Stimulated activated CD8-positive, alpha-beta memory T cell treated with anti-CD3 and anti-CD28 coated beads, Interleukin-7, amount 100 ng/mL, for 24 hours (primary cell): ENCODE data around the gene RARB.

Source experiments
- DNase-seq: peaks from one replicate; pipeline ENCODE4 v3.0.0-alpha.2; 2020; ENCODE audit warnings: low read depth

The RARB gene

DNA sequence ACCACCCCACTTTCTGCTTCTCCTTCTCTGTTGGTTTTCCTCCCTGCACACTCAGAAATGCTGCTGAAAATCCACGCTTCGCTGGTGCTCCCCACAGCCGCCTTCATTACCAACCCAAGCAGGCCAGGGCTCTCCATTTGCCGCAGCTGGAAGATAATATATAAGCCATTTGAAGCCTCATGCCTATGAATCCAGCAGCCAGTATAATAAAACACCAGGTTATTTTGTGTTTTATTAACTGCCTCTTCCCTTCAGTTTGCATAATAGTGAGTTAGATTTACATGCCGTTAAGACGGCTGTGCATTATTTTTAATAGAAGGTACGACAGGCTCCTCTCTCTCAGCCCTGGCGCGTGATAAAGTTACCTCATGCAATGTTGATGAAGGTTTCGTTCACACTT is 150.0 kb downstream of the RARB start:
- DNase-seq: no peak

DNA sequence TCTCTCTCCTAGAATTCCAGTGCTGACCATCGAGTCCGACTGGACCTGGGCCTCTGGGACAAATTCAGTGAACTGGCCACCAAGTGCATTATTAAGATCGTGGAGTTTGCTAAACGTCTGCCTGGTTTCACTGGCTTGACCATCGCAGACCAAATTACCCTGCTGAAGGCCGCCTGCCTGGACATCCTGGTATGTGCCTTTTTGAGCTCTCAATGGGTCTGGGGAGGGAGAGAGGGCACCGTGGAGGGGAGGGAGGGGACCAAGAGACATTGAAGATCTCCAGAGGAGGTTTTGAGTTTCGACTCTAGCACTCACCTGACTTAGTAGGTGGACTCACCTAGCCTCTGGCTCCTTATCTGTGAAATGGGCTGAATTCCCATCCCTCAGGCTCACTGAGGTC is 152.5 kb downstream of the RARB start:
- DNase-seq: no peak

GRCh38 chr3:25581335-25581734 is 153.3 kb downstream of the RARB start:
- DNase-seq: no peak

DNA sequence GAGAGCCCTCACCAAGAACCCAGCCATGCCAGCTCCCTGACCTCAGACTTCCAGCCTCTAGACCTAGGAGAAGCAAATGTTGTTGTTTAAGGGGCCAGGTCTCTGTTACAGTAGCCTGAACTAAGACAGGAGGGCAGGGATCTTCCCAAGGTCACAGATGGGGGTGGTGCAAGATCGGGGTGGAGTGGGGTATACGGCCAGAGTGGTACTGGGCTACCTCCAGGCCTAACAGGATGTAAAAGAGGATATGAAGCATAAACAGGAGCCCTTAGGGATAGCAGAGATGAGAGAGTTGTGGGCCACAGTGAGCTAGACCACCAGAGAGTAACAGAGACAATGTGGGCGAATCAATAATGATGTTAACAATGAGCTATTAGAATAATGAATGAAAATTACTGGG is 153.8 kb downstream of the RARB start:
- no peak for DNase-seq

GRCh38 chr3:25582242-25582641 is 154.2 kb downstream of the RARB start:
- DNase-seq: no peak

- DNase-seq: no peak
Measured at GRCh38 chr3:25583343-25583742, 155.3 kb downstream of the RARB start.

- no peak for DNase-seq
Measured at GRCh38 chr3:25584011-25584789, 156.1 kb downstream of the RARB start.

GRCh38 chr3:25585361-25586166 is 157.5 kb downstream of the RARB start:
- DNase-seq: no peak

- DNase-seq: no peak
Measured at GRCh38 chr3:25586167-25586505, 158.1 kb downstream of the RARB start.

DNA sequence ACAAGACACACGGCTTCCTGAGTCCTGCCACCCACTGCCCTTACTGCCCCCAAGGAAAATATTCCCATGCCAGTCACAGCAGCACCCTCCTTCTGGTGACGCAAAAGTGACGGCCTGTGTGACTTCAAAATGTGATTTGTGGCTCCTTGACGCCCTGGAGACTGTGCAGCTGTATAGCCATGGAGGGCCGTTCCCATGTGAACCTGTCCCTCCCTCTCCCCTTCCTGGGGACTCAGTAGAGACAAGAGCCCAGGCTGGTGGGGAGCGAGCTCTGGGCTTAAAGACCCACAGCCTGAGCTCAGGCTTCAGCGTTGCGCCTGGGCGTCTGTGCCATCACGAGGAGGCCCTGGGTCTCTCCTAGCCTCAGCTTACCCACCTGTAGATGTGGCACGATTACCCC is 158.5 kb downstream of the RARB start:
- no peak for DNase-seq

DNA sequence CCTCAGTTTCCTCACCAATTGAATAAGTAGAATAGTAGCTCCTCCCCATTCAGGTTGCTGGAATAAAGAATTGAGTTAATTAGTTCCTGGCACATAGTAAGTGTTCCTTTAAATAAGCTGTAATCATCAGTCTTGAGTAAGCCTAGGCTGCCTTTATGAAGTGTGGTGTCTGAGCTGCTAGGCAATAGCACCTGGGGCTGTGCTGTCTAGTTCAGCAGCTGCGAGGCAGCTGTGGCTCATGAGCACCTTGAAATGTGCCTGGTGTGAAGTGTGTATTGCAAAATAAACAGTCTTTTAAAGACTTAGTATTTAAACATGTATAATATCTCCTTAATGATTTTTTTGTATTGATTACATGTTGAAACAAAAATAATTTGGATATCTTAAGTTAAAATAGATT is 159.0 kb downstream of the RARB start:
- DNase-seq: no peak

GRCh38 chr3:25587526-25587925 is 159.5 kb downstream of the RARB start:
- no peak for DNase-seq

- no peak for DNase-seq
Measured at GRCh38 chr3:25587975-25588374, 159.9 kb downstream of the RARB start.

DNA sequence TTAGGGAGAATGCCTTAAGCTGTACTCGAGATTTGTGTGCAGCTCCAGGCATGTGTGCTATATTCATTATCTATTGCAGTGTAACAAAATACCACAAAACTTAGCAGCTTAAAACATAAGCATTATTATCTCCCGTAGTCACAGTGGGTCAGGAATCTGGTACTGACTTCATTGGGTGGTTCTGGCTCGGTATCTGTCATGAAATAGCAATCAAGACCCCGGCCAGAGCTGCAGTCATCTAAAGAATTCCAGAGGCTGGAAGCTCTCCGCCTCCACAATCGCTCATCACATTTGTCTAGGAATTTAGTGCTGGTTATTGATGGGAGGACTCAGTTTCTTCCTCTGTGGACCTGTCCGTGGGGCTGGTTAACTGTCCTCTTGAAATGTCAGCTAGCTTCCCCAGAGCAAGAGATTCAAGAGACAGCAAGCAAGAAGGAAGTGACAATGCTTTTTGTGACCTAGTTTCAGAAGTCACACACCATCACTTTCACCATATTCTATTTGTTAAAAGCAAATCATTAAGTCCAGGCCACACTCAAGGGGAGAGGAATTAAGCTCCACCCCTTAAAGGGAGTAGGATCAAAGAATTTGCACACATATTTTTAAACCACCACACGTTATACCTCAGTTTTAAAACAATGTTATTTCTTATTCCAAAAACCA is 160.5 kb downstream of the RARB start:
- DNase-seq: no peak

GRCh38 chr3:25589104-25589782 is 161.2 kb downstream of the RARB start:
- no peak for DNase-seq

GRCh38 chr3:25589783-25590258 is 161.8 kb downstream of the RARB start:
- DNase-seq: no peak

GRCh38 chr3:25592510-25592968 is 164.5 kb downstream of the RARB start:
- DNase-seq: no peak

- no peak for DNase-seq
Measured at GRCh38 chr3:25593001-25593400, 164.9 kb downstream of the RARB start.

GRCh38 chr3:25594007-25594502 is 166.0 kb downstream of the RARB start:
- DNase-seq: no peak

DNA sequence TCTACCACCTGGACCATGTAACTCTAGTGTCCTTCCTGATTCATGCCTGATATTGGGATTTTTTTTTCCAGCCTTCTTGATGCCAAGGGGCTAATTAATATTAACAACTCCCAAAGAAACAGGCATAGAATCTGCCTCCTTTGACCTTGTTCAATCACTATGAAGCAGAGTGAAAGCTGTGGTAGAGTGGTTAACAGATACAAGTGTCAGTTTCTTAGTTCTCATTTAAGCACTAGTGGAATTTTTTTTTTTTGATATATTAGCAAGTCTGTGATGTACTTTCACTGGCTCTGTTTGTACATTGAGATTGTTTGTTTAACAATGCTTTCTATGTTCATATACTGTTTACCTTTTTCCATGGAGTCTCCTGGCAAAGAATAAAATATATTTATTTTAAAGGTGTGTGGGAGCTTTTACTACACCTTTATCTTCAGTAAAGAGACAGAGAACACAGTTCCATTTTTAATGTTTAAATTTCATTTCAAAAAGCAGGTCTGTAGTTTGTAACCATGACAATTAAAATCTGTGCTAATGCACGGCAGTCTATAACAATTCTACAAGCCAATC is 169.6 kb downstream of the RARB start:
- DNase-seq: no peak

DNA sequence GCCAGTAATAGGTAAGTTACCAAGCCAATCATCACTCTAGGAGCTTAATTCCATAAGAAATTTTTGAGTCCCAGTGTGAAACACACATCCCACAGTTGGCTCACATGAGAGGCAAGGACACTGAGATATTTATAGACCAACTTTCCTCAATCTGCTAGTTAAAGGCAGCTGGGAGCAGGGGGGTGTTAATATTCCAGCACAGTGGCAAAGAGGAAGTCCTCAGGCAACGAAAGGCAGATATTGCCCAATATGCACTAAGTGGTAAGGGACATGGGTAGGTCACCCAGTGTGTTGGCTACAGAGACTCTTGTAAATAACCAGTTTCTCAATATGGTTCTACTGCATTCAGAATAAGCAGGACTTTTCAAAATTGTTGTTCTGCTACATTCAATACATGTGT is 175.6 kb downstream of the RARB start:
- DNase-seq: no peak
